ENCODE data around the gene GLIPR1L1.
A peak's percentile ranks its signal among the peaks of the same experiment; 100 is the strongest.
"Not testable (repeated sequence)": the region's sequence is repeated elsewhere in the genome, so short reads cannot be mapped to it uniquely, and the experiment has no call there.

Gene GLIPR1L1

GRCh38 chr12:75322464-75322863 lies 12.0 kb upstream of the GLIPR1L1 start:
- DNase-seq (ENCODE audit: low read depth) = peak; percentile 74
- H3K4me3 ChIP-seq (ENCODE audit: low read length) = no peak overlapping the region
- no peak for TF ChIP-seq CTCF (conservative IDR thresholded peaks at IDR 0.05; ENCODE audit: low read length)

- DNase-seq (ENCODE audit: low read depth) = no peak
- H3K4me3 ChIP-seq (ENCODE audit: low read length) = no peak overlapping the region
- TF ChIP-seq CTCF (conservative IDR thresholded peaks at IDR 0.05; ENCODE audit: low read length) = no peak
These were observed 10.8 kb upstream of the GLIPR1L1 start for GRCh38 chr12:75323663-75324062.

- H3K4me3 ChIP-seq (ENCODE audit: low read length) = no peak overlapping the region
- TF ChIP-seq CTCF (conservative IDR thresholded peaks at IDR 0.05; ENCODE audit: low read length) = no peak
- DNase-seq (ENCODE audit: low read depth) = no peak
These were observed 6.8 kb upstream of the GLIPR1L1 start for GRCh38 chr12:75327642-75328041.

- peak; percentile 86 for DNase-seq (ENCODE audit: low read depth)
- H3K4me3 ChIP-seq (ENCODE audit: low read length) = peak within 1 kb of the TSS; percentile 78
- no peak for TF ChIP-seq CTCF (conservative IDR thresholded peaks at IDR 0.05; ENCODE audit: low read length)
These were observed 4.3 kb upstream of the GLIPR1L1 start, which contains the start of gene CAPS2 for GRCh38 chr12:75329918-75330826. Gene CAPS2, minus strand, starts transcription at chr12:75330324. Its CDS starts 3,826 bp downstream, at chr12:75326498.

- TF ChIP-seq CTCF (conservative IDR thresholded peaks at IDR 0.05; ENCODE audit: low read length) = no peak
- no peak overlapping the region for H3K4me3 ChIP-seq (ENCODE audit: low read length)
- no peak for DNase-seq (ENCODE audit: low read depth)
These were observed 3.4 kb downstream of the GLIPR1L1 start for GRCh38 chr12:75337905-75338304.

- no peak for TF ChIP-seq CTCF (conservative IDR thresholded peaks at IDR 0.05; ENCODE audit: low read length)
- no peak for DNase-seq (ENCODE audit: low read depth)
- no peak overlapping the region for H3K4me3 ChIP-seq (ENCODE audit: low read length)
These were observed 7.4 kb downstream of the GLIPR1L1 start for GRCh38 chr12:75341873-75342272.

- DNase-seq (ENCODE audit: low read depth) = no peak
- TF ChIP-seq CTCF (conservative IDR thresholded peaks at IDR 0.05; ENCODE audit: low read length) = no peak
- no peak overlapping the region for H3K4me3 ChIP-seq (ENCODE audit: low read length)
These were observed 11.1 kb downstream of the GLIPR1L1 start for GRCh38 chr12:75345531-75345930.

GRCh38 chr12:75346215-75346614 lies 11.7 kb downstream of the GLIPR1L1 start:
- H3K4me3 ChIP-seq (ENCODE audit: low read length); DNase-seq (ENCODE audit: low read depth): not testable (repeated sequence)

Data from AG10803 (cell line).